HUES6 (cell line): ENCODE results near the gene ADAP1.
"Not testable (repeated sequence)": the region's sequence is repeated elsewhere in the genome, so short reads cannot be mapped to it uniquely, and the experiment has no call there.

Experiments used
- H3K27ac ChIP-seq: 2 replicates; pipeline ENCODE4 v1.7.0; 2013; ENCODE audit warnings: low read depth, mild to moderate bottlenecking, low read length, inconsistent platforms
- H3K27me3 ChIP-seq: 2 replicates; pipeline ENCODE4 v1.6.1; 2013; ENCODE audit warnings: low read length; ENCODE audit not compliant: control insufficient read depth, insufficient read depth
- H3K36me3 ChIP-seq: 2 replicates; pipeline ENCODE4 v1.6.1; 2013; ENCODE audit warnings: low read length; ENCODE audit not compliant: control insufficient read depth, insufficient read depth
- H3K4me1 ChIP-seq: 2 replicates; pipeline ENCODE4 v1.6.1; 2013; ENCODE audit warnings: low read length; ENCODE audit not compliant: control insufficient read depth, insufficient read depth
- H3K4me3 ChIP-seq: 2 replicates; pipeline ENCODE4 v1.5.1; 2013; ENCODE audit warnings: low read depth, low read length
- H3K9ac ChIP-seq: one replicate; pipeline ENCODE4 v1.6.1; 2013; ENCODE audit warnings: mild to moderate bottlenecking, low read length
- H3K9me3 ChIP-seq: 2 replicates; pipeline ENCODE4 v1.6.1; 2013; ENCODE audit warnings: low read depth, low read length; ENCODE audit not compliant: control insufficient read depth, insufficient read depth

The ADAP1 gene

DNA sequence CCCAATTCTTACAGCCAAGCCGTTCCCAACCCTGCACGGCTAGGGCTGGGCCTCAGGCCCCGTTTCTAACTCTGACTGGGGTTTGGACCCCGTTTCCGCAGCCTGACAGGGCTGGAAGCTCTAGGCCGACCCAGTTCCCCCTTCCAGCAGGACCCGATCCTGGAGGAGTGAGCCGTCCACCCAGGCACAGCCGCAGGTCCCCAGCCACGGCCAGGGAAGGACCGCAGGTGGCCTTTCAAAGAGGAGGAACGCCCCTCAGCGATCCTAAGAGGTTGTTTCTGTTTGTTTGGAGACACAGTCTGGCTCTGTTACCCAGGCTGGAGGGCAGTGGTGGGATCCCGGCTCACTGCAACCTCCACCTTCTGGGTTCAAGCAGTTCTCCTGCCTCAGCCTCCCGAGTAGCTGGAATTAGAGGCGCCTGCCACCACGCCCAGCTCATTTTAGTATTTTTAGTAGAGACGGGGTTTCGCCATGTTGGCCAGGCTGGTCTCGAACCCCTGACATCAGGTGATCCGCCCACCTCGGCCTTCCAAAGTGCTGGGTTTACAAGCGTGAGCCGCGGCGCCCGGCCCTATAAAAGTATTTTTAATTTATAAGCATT lies 78.9 kb downstream of the ADAP1 start:
- peak overlapping the region; percentile 35; the same call in 1 of the 2 replicates for H3K4me3 ChIP-seq
- H3K9me3 ChIP-seq = no peaks in the 10 kb centered on the region
- H3K27me3 ChIP-seq = no peaks in the 10 kb centered on the region
- 0 out of 2 replicates have a peak overlapping the region, but pooled peaks have one; percentile 74 for H3K27ac ChIP-seq
- peak overlapping the region; percentile 23 for H3K9ac ChIP-seq
- H3K4me1 ChIP-seq = peaks cover 18% of the 10 kb centered on the region
- peaks cover 52% of the 10 kb centered on the region for H3K36me3 ChIP-seq

DNA sequence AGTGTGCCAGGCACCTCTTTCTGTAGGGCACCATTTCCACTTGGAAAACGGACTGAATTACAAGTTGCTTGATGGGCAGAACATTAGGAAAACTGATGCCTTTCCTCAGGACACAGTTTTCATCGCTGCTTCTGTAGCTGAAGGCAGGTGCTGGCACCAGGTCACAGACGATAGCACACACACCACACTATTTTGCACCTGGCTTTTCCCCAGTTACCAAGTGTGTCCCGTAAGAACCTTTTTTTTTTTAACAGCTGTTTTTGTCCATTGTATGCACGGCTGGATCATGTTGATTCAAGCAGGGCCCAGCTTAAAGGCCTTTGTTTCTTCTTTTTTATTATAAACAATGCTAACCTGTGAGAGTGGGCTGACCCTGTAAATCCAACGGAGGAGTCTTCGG lies 79.4 kb downstream of the ADAP1 start:
- peaks cover 56% of the 10 kb centered on the region for H3K36me3 ChIP-seq
- no peak overlapping the region for H3K27ac ChIP-seq
- no peak overlapping the region for H3K9ac ChIP-seq
- no peak overlapping the region for H3K4me3 ChIP-seq
- no peaks in the 10 kb centered on the region for H3K9me3 ChIP-seq
- no peaks in the 10 kb centered on the region for H3K27me3 ChIP-seq
- H3K4me1 ChIP-seq = peaks cover 18% of the 10 kb centered on the region

- H3K9me3 ChIP-seq = no peaks in the 10 kb centered on the region
- H3K9ac ChIP-seq = peak overlapping the region; percentile 51
- H3K4me1 ChIP-seq = peaks cover 16% of the 10 kb centered on the region
- peaks cover 59% of the 10 kb centered on the region for H3K36me3 ChIP-seq
- no peak overlapping the region for H3K4me3 ChIP-seq
- peak overlapping the region; percentile 16; the same call in 1 of the 2 replicates for H3K27ac ChIP-seq
- no peaks in the 10 kb centered on the region for H3K27me3 ChIP-seq
These were observed 80.3 kb downstream of the ADAP1 start for GRCh38 chr7:874031-874749.

DNA sequence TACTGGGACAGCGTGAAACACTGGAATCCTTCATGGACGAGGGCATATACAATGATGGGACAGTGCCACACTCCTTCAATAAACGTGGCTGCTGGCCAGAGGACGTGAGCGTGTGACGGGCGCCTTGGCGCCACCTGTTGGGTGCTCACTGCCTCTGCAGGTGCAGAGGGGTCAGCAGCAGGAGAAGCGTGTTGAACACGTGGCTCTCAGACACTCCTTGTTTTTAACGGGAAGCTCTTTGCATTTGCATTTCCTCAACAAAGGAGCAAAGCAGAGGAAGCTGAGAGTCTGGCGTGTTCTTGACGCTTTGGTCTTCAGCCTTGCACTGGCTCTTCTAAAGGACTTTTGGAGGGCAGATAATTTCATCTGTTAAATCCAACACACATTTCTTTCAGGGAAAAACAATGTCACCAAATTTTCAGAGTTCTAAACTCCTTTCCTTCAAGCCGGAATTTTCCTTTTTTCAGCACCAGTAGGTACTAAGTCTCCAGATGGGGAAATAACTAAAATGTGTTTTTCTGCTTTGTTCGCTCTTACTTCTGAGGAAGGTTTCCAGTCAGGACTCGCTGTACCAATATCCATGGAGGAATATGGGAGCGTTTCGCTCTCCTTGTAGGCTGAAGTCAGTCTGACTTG lies 81.0 kb downstream of the ADAP1 start:
- peaks cover 14% of the 10 kb centered on the region for H3K4me1 ChIP-seq
- no peaks in the 10 kb centered on the region for H3K9me3 ChIP-seq
- H3K36me3 ChIP-seq = peaks cover 59% of the 10 kb centered on the region
- no peaks in the 10 kb centered on the region for H3K27me3 ChIP-seq
- H3K9ac ChIP-seq = peak overlapping the region; percentile 51
- peak overlapping the region; percentile 16; the same call in 1 of the 2 replicates for H3K27ac ChIP-seq
- H3K4me3 ChIP-seq = no peak overlapping the region

GRCh38 chr7:872685-873084 lies 81.8 kb downstream of the ADAP1 start:
- H3K27ac ChIP-seq, H3K9ac ChIP-seq, H3K9me3 ChIP-seq, H3K4me1 ChIP-seq, H3K27me3 ChIP-seq, H3K4me3 ChIP-seq: not testable (repeated sequence)
- H3K36me3 ChIP-seq = peaks cover 62% of the 10 kb centered on the region

DNA sequence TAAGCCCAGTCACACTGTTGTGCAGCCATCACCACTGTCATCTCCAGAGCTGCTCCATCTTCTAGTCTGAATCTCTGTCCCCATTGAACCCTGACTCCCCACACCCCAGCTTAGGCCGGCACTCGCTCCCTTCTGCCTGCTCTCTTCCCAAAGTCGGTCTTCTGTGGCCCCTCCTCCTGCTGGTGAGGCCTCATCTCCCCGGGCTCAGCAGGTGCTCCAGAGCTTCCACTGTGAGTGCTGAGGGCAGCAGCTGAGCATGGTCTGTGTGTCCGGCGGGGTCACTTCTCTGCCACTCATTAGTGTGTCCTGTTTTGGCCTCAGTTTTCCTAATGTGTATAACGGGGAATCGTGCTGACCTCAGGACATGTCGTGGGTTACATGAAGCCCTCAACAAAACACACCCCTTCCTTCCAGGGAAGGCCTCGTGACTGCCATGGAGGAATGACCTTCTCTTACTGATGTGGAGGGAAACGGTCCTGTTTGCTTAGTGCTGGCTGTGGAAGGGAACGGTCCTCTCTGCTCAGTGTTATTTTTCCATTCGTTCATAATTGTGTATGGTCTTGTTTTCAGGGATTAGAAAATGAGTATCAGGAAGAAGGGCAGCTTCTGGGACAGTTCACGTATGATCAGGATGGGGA lies 82.5 kb downstream of the ADAP1 start:
- peaks cover 69% of the 10 kb centered on the region for H3K36me3 ChIP-seq
- peaks cover 7% of the 10 kb centered on the region for H3K4me1 ChIP-seq
- no peak overlapping the region for H3K27ac ChIP-seq
- no peak overlapping the region for H3K9ac ChIP-seq
- H3K27me3 ChIP-seq = no peaks in the 10 kb centered on the region
- no peaks in the 10 kb centered on the region for H3K9me3 ChIP-seq
- no peak overlapping the region for H3K4me3 ChIP-seq

DNA sequence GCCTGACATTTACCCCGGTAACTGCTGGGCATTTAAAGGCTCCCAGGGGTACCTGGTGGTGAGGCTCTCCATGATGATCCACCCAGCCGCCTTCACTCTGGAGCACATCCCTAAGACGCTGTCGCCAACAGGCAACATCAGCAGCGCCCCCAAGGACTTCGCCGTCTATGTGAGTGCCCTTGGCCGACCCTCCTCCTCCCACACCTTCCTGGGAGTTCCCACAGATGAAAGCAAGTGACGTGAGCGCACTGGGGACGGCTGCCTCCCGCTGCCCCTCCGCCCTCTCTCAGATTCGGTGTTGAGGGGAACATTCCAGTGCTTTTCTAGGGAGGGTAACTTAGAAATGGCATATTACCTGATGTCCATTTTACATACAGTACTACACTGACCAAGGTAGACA lies 85.1 kb downstream of the ADAP1 start:
- H3K36me3 ChIP-seq = peaks cover 84% of the 10 kb centered on the region
- H3K4me3 ChIP-seq = no peak overlapping the region
- H3K4me1 ChIP-seq = peaks cover 7% of the 10 kb centered on the region
- no peaks in the 10 kb centered on the region for H3K9me3 ChIP-seq
- H3K9ac ChIP-seq = no peak overlapping the region
- H3K27me3 ChIP-seq = no peaks in the 10 kb centered on the region
- H3K27ac ChIP-seq = no peak overlapping the region

DNA sequence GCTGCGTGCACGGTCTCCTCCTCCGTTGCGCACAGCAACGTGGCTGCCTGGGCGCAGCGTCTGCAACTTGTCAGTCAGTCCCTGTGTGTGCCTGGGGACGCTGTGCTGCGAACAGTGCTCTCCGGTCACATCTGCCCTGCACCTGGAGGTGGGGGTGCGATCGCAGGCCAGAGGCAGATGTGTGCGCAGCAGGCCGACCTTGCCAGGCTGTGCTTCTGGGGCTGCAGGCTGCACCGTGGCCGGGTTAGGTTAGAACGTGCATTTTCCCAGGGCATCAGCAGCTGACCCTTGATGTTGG lies 86.3 kb downstream of the ADAP1 start:
- Histone ChIP-seq H3K36me3 (peaks cover 86% of the 10 kb centered on the region), H3K4me3 (no peak overlapping the region)

GRCh38 chr7:867406-868188 lies 86.9 kb downstream of the ADAP1 start:
- Histone ChIP-seq H3K4me1 (no peaks in the 10 kb centered on the region), H3K27ac (no peak overlapping the region), H3K9me3 (no peaks in the 10 kb centered on the region), H3K9ac (no peak overlapping the region), H3K36me3 (peaks cover 85% of the 10 kb centered on the region), H3K27me3 (no peaks in the 10 kb centered on the region), H3K4me3 (no peak overlapping the region)

More for the DNA sequence above, 86.3 kb downstream of the ADAP1 start:
- Histone ChIP-seq H3K27ac (no peak overlapping the region), H3K9me3 (no peaks in the 10 kb centered on the region), H3K4me1 (no peaks in the 10 kb centered on the region), H3K27me3 (no peaks in the 10 kb centered on the region), H3K9ac (no peak overlapping the region)

DNA sequence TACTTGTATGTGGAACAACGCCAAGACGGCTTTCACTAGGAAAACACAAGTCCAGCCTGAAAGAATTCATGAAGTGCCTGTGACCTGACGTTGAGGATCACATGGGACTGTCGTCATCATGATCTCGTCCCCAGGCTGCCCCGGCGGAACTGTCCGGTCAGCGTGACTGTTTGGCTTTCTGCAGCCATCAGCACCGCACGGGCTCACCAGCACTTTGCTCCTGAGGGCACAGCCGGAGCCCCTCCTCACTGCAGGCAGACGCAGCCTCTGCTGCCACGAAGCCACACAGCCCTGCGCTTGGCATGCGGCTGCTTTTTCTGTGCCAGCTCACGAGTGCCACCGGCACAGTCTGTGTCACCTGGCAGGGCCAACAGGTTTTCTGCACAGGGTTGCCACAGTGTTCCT lies 87.5 kb downstream of the ADAP1 start:
- Histone ChIP-seq H3K36me3 (peaks cover 85% of the 10 kb centered on the region), H3K27me3 (no peaks in the 10 kb centered on the region), H3K9me3 (no peaks in the 10 kb centered on the region), H3K4me3 (no peak overlapping the region), H3K27ac (no peak overlapping the region), H3K9ac (no peak overlapping the region), H3K4me1 (no peaks in the 10 kb centered on the region)
